KMS-11 (cell line): ENCODE measurements around the gene PHACTR1.
"Not testable (repeated sequence)": the region's sequence is repeated elsewhere in the genome, so short reads cannot be mapped to it uniquely, and the experiment has no call there.

Experiments used
- H2AFZ ChIP-seq: fragments of 200-600 bp; sonication (generic); 2 replicates; pipeline ENCODE4 v1.6.1; 2016; ENCODE audit warnings: antibody characterized with exemption, mixed run types, low read depth
- H3K27ac ChIP-seq: fragments of 200-600 bp; sonication (generic); 2 replicates; pipeline ENCODE4 v1.6.1; 2016; ENCODE audit warnings: mild to moderate bottlenecking, mixed run types
- H3K27me3 ChIP-seq: fragments of 200-600 bp; sonication (generic); 2 replicates; pipeline ENCODE4 v1.6.1; 2017; ENCODE audit warnings: mild to moderate bottlenecking, low read depth, mixed run types, moderate library complexity; ENCODE audit not compliant: insufficient read depth
- H3K36me3 ChIP-seq: fragments of 200-600 bp; sonication (generic); 2 replicates; pipeline ENCODE4 v1.6.1; 2017; ENCODE audit warnings: mild to moderate bottlenecking, mixed run types; ENCODE audit not compliant: insufficient read depth
- H3K4me1 ChIP-seq: fragments of 200-600 bp; sonication (generic); 2 replicates; pipeline ENCODE4 v1.6.1; 2016; ENCODE audit warnings: mild to moderate bottlenecking, low read depth, mixed run types; ENCODE audit not compliant: poor library complexity, severe bottlenecking
- H3K4me2 ChIP-seq: fragments of 200-600 bp; sonication (generic); 2 replicates; pipeline ENCODE4 v1.7.0; 2016; ENCODE audit warnings: mild to moderate bottlenecking, mixed run types
- H3K4me3 ChIP-seq: fragments of 200-600 bp; sonication (generic); IDR thresholded peaks from 2 replicates; pipeline ENCODE4 v1.6.1; 2017; ENCODE audit warnings: low read depth, low read length, mixed read lengths; ENCODE audit not compliant: insufficient read depth
- H3K79me2 ChIP-seq: fragments of 200-600 bp; sonication (generic); 2 replicates; pipeline ENCODE4 v1.6.1; 2016; ENCODE audit warnings: low read depth, mixed run types; ENCODE audit not compliant: insufficient read depth
- H3K9ac ChIP-seq: fragments of 200-600 bp; sonication (generic); 2 replicates; pipeline ENCODE4 v1.6.1; 2016; ENCODE audit warnings: mild to moderate bottlenecking, mixed run types
- H4K20me1 ChIP-seq: fragments of 200-600 bp; sonication (generic); 2 replicates; pipeline ENCODE4 v1.6.1; 2016; ENCODE audit warnings: mild to moderate bottlenecking, mixed run types; ENCODE audit not compliant: insufficient read depth
- TF ChIP-seq, protein P1 (sequence below): fragments of 200-600 bp; sonication (generic); conservative IDR thresholded peaks from 2 replicates; pipeline ENCODE4 v1.6.1; 2017; ENCODE audit warnings: low read depth, mild to moderate bottlenecking, antibody characterized with exemption, low read length, moderate library complexity, mixed read lengths

Gene PHACTR1

DNA sequence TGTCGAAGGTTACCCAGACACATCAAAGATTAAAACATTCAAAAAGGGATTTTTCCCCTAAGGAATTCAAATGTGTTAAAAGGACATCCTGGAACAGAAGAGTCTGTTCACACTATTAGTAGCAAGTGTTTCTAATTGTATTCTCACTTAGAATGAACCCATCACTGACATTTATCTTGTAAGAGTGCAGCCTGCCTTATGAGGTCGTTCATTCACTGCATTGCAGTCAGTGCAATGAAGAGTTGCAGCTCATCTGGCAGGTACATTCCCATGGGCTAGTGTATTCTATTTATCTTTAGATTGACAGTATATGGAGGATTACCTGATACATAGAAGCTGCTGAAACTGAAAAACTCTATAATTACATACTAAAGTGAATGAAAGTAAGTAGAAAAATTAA, 36.5 kb downstream of the PHACTR1 start:
- no peaks in the 10 kb centered on the region for H3K79me2 ChIP-seq
- TF ChIP-seq, protein P1, sequence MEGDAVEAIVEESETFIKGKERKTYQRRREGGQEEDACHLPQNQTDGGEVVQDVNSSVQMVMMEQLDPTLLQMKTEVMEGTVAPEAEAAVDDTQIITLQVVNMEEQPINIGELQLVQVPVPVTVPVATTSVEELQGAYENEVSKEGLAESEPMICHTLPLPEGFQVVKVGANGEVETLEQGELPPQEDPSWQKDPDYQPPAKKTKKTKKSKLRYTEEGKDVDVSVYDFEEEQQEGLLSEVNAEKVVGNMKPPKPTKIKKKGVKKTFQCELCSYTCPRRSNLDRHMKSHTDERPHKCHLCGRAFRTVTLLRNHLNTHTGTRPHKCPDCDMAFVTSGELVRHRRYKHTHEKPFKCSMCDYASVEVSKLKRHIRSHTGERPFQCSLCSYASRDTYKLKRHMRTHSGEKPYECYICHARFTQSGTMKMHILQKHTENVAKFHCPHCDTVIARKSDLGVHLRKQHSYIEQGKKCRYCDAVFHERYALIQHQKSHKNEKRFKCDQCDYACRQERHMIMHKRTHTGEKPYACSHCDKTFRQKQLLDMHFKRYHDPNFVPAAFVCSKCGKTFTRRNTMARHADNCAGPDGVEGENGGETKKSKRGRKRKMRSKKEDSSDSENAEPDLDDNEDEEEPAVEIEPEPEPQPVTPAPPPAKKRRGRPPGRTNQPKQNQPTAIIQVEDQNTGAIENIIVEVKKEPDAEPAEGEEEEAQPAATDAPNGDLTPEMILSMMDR: no peak
- H2AFZ ChIP-seq: no peak overlapping the region
- H3K36me3 ChIP-seq: no peaks in the 10 kb centered on the region
- no peak overlapping the region for H3K4me2 ChIP-seq
- no peaks in the 10 kb centered on the region for H3K27me3 ChIP-seq
- H3K4me3 ChIP-seq: no peak overlapping the region
- H3K4me1 ChIP-seq: no peaks in the 10 kb centered on the region
- H3K9ac ChIP-seq: no peak overlapping the region
- H3K27ac ChIP-seq: no peak overlapping the region
- H4K20me1 ChIP-seq: no peaks in the 10 kb centered on the region

DNA sequence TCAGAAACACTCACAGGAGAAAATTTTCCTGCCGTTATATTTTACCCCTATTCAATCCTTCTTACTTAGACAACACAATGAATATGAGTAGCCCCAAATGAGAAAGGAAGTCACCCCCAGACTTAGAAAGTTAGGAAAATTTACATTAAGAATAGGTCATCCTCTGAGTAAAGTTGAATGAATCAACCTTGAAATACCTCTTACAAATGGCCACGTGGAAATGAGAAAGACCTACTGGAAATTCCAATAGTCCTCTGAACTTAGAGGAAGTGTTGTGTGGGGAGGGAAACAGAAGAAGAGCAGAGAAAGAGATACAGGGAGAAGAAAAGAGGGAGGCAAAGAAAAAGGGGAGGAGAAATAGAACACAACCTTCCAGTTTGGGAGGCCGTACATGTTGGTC, 43.7 kb downstream of the PHACTR1 start:
- H2AFZ ChIP-seq: no peak overlapping the region
- no peak overlapping the region for H3K27ac ChIP-seq
- H3K4me2 ChIP-seq: no peak overlapping the region
- no peaks in the 10 kb centered on the region for H3K4me1 ChIP-seq
- H3K79me2 ChIP-seq: no peaks in the 10 kb centered on the region
- TF ChIP-seq, protein P1: no peak
- H3K9ac ChIP-seq: no peak overlapping the region
- H3K36me3 ChIP-seq: no peaks in the 10 kb centered on the region
- no peak overlapping the region for H3K4me3 ChIP-seq
- no peaks in the 10 kb centered on the region for H3K27me3 ChIP-seq
- H4K20me1 ChIP-seq: no peaks in the 10 kb centered on the region

DNA sequence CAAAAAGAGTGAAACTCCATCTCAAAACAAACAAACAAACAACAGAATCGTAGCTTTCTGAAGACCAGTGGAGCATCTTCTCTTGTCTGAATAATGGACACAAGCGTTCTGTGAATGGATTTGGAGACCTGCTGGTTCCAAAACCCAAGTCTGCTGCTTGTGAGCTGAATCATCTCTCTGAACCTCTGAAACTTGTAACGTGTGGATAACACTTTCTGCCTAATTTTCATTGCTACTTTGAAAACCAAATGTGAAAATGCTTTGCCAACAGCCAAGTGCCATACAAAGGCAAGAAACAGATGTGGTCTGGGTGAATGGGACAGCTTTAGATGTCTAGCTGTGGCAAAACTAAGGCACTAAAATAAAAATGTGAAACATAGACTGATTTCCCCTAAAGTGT, 44.3 kb downstream of the PHACTR1 start:
- H2AFZ ChIP-seq: no peak overlapping the region
- no peak overlapping the region for H3K27ac ChIP-seq
- H3K4me2 ChIP-seq: no peak overlapping the region
- no peaks in the 10 kb centered on the region for H4K20me1 ChIP-seq
- H3K36me3 ChIP-seq: no peaks in the 10 kb centered on the region
- TF ChIP-seq, protein P1: no peak
- no peaks in the 10 kb centered on the region for H3K4me1 ChIP-seq
- no peaks in the 10 kb centered on the region for H3K27me3 ChIP-seq
- no peaks in the 10 kb centered on the region for H3K79me2 ChIP-seq
- no peak overlapping the region for H3K4me3 ChIP-seq
- no peak overlapping the region for H3K9ac ChIP-seq

DNA sequence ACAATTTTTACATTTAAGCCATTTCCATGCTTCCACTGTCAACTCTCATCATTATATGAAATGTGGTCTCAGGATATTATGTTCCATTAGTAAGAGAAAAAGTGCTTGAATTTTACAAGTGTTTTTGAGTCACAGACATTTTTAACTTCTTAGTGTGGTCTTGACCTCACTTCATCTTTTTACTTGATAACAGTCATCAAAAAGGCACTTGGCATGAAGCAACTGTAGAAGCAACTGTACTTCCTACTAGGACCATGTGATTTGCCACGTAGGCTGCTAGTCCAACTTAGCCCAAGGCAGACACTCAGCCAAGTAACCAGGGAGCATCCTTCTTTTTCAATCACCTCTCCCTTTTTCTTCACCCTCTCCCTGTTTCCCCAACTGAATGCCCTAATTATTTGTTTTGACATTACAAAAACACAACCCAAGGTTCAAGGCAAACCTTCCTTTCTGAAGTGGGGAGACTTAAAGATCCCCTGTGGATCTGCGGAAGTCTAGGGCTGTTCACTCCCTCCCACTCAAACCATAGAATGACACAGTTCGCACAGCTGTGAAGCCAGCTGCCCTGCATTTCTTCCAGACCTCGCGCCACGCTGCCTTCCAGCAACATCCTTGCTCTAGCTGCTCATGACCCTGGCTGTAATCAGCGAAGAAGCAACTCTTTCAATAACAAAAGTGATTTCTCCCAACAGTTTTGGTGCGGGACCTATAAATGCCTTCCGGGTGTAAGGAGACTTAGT, 45.0 kb downstream of the PHACTR1 start:
- H3K4me3 ChIP-seq: no peak overlapping the region
- H3K27me3 ChIP-seq: no peaks in the 10 kb centered on the region
- H3K79me2 ChIP-seq: no peaks in the 10 kb centered on the region
- H3K4me2 ChIP-seq: no peak overlapping the region
- TF ChIP-seq, protein P1: no peak
- no peaks in the 10 kb centered on the region for H3K4me1 ChIP-seq
- no peaks in the 10 kb centered on the region for H4K20me1 ChIP-seq
- no peak overlapping the region for H3K27ac ChIP-seq
- no peaks in the 10 kb centered on the region for H3K36me3 ChIP-seq
- H2AFZ ChIP-seq: no peak overlapping the region
- H3K9ac ChIP-seq: no peak overlapping the region

DNA sequence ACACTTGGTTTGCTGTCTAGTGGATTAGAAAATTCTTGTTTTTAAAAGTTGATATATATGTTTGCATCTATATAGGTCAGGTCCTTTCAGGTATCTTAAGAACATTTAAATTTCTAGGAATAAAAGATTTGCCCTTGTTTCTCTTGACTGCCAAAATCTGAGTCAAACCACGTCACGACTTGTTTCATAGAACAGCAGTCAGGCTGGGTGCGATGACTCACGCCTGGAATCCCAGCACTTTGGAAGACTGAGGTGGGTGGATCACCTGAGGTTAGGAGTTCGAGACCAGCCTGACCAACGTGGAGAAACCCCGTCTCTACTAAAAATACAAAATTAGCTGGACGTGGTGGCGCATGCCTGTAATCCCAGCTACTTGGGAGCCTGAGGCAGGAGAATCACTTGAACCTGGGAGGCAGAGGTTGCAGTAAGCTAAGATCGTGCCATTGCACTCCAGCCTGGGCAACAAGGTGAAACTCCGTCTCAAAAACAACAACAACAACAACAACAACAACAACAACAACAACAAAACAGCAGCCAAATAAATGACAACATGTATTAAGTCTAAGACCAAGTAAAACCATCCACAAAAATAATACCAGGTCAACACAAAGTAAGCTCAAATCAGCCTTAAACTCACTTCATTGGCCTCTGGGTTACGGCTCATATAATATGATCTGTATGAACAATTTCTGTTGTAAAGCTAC, 46.3 kb downstream of the PHACTR1 start:
- not testable (repeated sequence) for H4K20me1 ChIP-seq, H3K9ac ChIP-seq, H3K4me3 ChIP-seq, H3K36me3 ChIP-seq, H2AFZ ChIP-seq, H3K79me2 ChIP-seq, H3K27me3 ChIP-seq, H3K4me2 ChIP-seq, H3K27ac ChIP-seq, H3K4me1 ChIP-seq
